Measurements from ENCODE around the gene GTPBP2. TPM values are rescaled to one million over a fixed set of nuclear protein-coding genes. Genes with fewer than 3 reads are reported as not detected.

Gene GTPBP2
- total RNA-seq, 1 experiment from 2014 or later = 72.2 TPM

DNA sequence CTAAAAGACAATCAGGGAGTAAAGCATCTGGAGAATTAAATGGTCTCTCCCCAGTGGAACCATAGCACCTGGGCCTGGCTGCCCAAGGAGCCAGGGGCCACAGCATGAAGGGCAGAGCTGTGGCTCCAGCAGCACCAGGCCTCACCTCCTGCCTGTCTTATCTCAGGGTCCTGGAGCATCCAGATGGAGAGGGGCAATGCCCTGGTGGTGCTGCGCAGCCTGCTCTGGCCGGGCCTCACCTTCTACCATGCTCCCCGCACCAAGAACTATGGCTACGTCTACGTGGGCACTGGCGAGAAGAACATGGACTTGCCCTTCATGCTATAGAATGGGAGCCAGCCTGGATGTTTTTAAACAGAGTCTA, 41.5 kb upstream of the GTPBP2 start:
- H3K23me2 ChIP-seq (ENCODE audit: insufficient read length, low read depth, low read length, poor library complexity, severe bottlenecking) = no peaks in the 10 kb centered on the region
- Mint-ChIP-seq H3K4me3 (no peak overlapping the region), H3K4me1 (peaks cover 32 to 39% of the 10 kb centered on the region in 2 experiments), H3K27ac (peak overlapping the region in 2 of 3 experiments; percentile 73 to 75; a peak in 2 of 7 replicates), H3K9me3 (no peaks in the 10 kb centered on the region; a peak in 2 of 5 replicates), H3K27me3 (ENCODE audit: low read depth) (peaks cover 12% of the 10 kb centered on the region), H3K36me3 (ENCODE audit: insufficient read depth in 1 of 3, low read depth in 3 of 3) (peaks cover 26 to 53% (median 49%) of the 10 kb centered on the region in 3 experiments)
- no peak overlapping the region for H4K91ac ChIP-seq (ENCODE audit: insufficient read length, low read depth, low read length)
- no peak for DNase-seq
- no peaks in the 10 kb centered on the region for H3K9me3 ChIP-seq (ENCODE audit: control insufficient read depth, low read depth, low read length)
- H3K27me3 ChIP-seq (ENCODE audit: insufficient read depth, low read length) = no peaks in the 10 kb centered on the region
- no peak overlapping the region for H3K4ac ChIP-seq (ENCODE audit: low read depth, low read length)
- TF ChIP-seq, protein P1, sequence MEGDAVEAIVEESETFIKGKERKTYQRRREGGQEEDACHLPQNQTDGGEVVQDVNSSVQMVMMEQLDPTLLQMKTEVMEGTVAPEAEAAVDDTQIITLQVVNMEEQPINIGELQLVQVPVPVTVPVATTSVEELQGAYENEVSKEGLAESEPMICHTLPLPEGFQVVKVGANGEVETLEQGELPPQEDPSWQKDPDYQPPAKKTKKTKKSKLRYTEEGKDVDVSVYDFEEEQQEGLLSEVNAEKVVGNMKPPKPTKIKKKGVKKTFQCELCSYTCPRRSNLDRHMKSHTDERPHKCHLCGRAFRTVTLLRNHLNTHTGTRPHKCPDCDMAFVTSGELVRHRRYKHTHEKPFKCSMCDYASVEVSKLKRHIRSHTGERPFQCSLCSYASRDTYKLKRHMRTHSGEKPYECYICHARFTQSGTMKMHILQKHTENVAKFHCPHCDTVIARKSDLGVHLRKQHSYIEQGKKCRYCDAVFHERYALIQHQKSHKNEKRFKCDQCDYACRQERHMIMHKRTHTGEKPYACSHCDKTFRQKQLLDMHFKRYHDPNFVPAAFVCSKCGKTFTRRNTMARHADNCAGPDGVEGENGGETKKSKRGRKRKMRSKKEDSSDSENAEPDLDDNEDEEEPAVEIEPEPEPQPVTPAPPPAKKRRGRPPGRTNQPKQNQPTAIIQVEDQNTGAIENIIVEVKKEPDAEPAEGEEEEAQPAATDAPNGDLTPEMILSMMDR (conservative IDR thresholded peaks at IDR 0.05) = no peak
- H3K79me1 ChIP-seq (ENCODE audit: insufficient read depth, low read depth, low read length, poor library complexity, severe bottlenecking) = no peaks in the 10 kb centered on the region
- no peaks in the 10 kb centered on the region for H3K79me2 ChIP-seq (ENCODE audit: insufficient read depth, low read length)
- H3K4me1 ChIP-seq (ENCODE audit: insufficient read depth, low read length) = peaks cover 4% of the 10 kb centered on the region
- no peak overlapping the region for H4K5ac ChIP-seq (ENCODE audit: insufficient read length, low read depth, low read length)
- no peak overlapping the region for H2BK5ac ChIP-seq (ENCODE audit: insufficient read length, low read length)
- no peak overlapping the region for H3K27ac ChIP-seq (ENCODE audit: insufficient read length, low read depth, low read length)
- H3K56ac ChIP-seq (ENCODE audit: insufficient read length, low read depth, low read length) = no peak overlapping the region
- no peak overlapping the region for H2BK120ac ChIP-seq (ENCODE audit: low read depth, low read length, poor library complexity, severe bottlenecking)
- no peak overlapping the region for H4K8ac ChIP-seq (replicated peaks; ENCODE audit: insufficient read length, low read depth, low read length)
- no peaks in the 10 kb centered on the region for H4K20me1 ChIP-seq (ENCODE audit: control insufficient read depth, insufficient read depth, insufficient read length)
- no peak overlapping the region for H2BK15ac ChIP-seq (ENCODE audit: low read depth, low read length)
- no peak overlapping the region for H3K4me2 ChIP-seq (ENCODE audit: insufficient read depth, insufficient read length, low read length)
- no peak overlapping the region for H2AK5ac ChIP-seq (ENCODE audit: insufficient read length, low read length)
- no peak overlapping the region for H3K14ac ChIP-seq (ENCODE audit: insufficient read depth, low read length)
- H2AFZ ChIP-seq (ENCODE audit: low read length) = no peak overlapping the region
- no peak overlapping the region for H2BK12ac ChIP-seq (ENCODE audit: insufficient read length, low read depth, low read length)
- WGBS (ENCODE audit: extremely low coverage, insufficient read length, low lambda C conversion rate) = no CpG with 5 or more reads among the region's 6 CpGs
- no peak overlapping the region for H3K9ac ChIP-seq (ENCODE audit: extremely low read depth, insufficient read length, low read length)
- H3T11ph ChIP-seq (ENCODE audit: low read length) = no peak overlapping the region
- H3K18ac ChIP-seq (ENCODE audit: insufficient read length, low read depth, low read length) = no peak overlapping the region
- no peak overlapping the region for H3K23ac ChIP-seq (ENCODE audit: insufficient read length, low read depth, low read length)
- no peak overlapping the region for H2BK20ac ChIP-seq (ENCODE audit: low read depth, low read length, poor library complexity, severe bottlenecking)
